Mucosa of stomach (tissue), 1 donor: ENCODE measurements around the gene NUP93.
"Not testable (repeated sequence)": the region's sequence is repeated elsewhere in the genome, so short reads cannot be mapped to it uniquely, and the experiment has no call there.

Experiments used
- H3K27me3 ChIP-seq: one replicate; pipeline ENCODE4 v1.7.0; 2013; ENCODE audit warnings: mild to moderate bottlenecking, low read length; ENCODE audit not compliant: control insufficient read depth, insufficient read depth
- H3K36me3 ChIP-seq: one replicate; pipeline ENCODE4 v1.7.0; 2013; ENCODE audit warnings: low read length; ENCODE audit not compliant: control insufficient read depth, insufficient read depth
- H3K4me1 ChIP-seq: one replicate; pipeline ENCODE4 v1.7.0; 2013; ENCODE audit warnings: mild to moderate bottlenecking, low read length; ENCODE audit not compliant: control insufficient read depth, insufficient read depth
- H3K4me3 ChIP-seq: one replicate; pipeline ENCODE4 v1.7.0; 2013; ENCODE audit warnings: low read length
- H3K9ac ChIP-seq: one replicate; pipeline ENCODE4 v1.7.0; 2013; ENCODE audit warnings: mild to moderate bottlenecking, low read length, moderate library complexity
- H3K9me3 ChIP-seq: one replicate; pipeline ENCODE4 v1.7.0; 2013; ENCODE audit warnings: mild to moderate bottlenecking, low read length, moderate library complexity; ENCODE audit not compliant: control insufficient read depth
- donor health status: Pancreatic carcinoma.

The NUP93 gene

GRCh38 chr16:56861756-56862155 is 131.8 kb downstream of the NUP93 start:
- no peaks in the 10 kb centered on the region for H3K4me1 ChIP-seq
- H3K4me3 ChIP-seq, result no peak overlapping the region
- no peak overlapping the region for H3K9ac ChIP-seq
- H3K27me3 ChIP-seq, result no peaks in the 10 kb centered on the region
- no peaks in the 10 kb centered on the region for H3K36me3 ChIP-seq
- H3K9me3 ChIP-seq, result no peaks in the 10 kb centered on the region

GRCh38 chr16:56862776-56863175 is 132.8 kb downstream of the NUP93 start:
- Histone ChIP-seq H3K9ac (no peak overlapping the region), H3K27me3 (no peaks in the 10 kb centered on the region), H3K4me3 (no peak overlapping the region), H3K4me1 (no peaks in the 10 kb centered on the region), H3K36me3 (no peaks in the 10 kb centered on the region), H3K9me3 (no peaks in the 10 kb centered on the region)

- H3K9me3 ChIP-seq, result no peaks in the 10 kb centered on the region
- H3K4me1 ChIP-seq, result no peaks in the 10 kb centered on the region
- no peak within 1 kb of the TSS for H3K9ac ChIP-seq
- H3K36me3 ChIP-seq, result no peaks in the 10 kb centered on the region
- no peaks in the 10 kb centered on the region for H3K27me3 ChIP-seq
- H3K4me3 ChIP-seq, result no peak within 1 kb of the TSS
These were observed 135.0 kb downstream of the NUP93 start, which contains the start of gene SLC12A3 for GRCh38 chr16:56864960-56865359. Gene SLC12A3 (plus strand): TSS chr16:56865207. CDS start chr16:56865236, 29 bp downstream.

- no peaks in the 10 kb centered on the region for H3K27me3 ChIP-seq
- H3K9ac ChIP-seq, result no peak overlapping the region
- H3K36me3 ChIP-seq, result no peaks in the 10 kb centered on the region
- no peak overlapping the region for H3K4me3 ChIP-seq
- no peaks in the 10 kb centered on the region for H3K9me3 ChIP-seq
- H3K4me1 ChIP-seq, result no peaks in the 10 kb centered on the region
These were observed 135.6 kb downstream of the NUP93 start for GRCh38 chr16:56865394-56866062.

- H3K27me3 ChIP-seq, result no peaks in the 10 kb centered on the region
- H3K4me1 ChIP-seq, result peaks cover 3% of the 10 kb centered on the region
- no peaks in the 10 kb centered on the region for H3K36me3 ChIP-seq
- H3K4me3 ChIP-seq, result no peak overlapping the region
- H3K9ac ChIP-seq, result peak overlapping the region; percentile 34
- no peaks in the 10 kb centered on the region for H3K9me3 ChIP-seq
These were observed 137.3 kb downstream of the NUP93 start for GRCh38 chr16:56866955-56867830.

GRCh38 chr16:56868175-56868574 is 138.2 kb downstream of the NUP93 start:
- Histone ChIP-seq H3K9ac (no peak overlapping the region), H3K4me3 (no peak overlapping the region), H3K27me3 (no peaks in the 10 kb centered on the region), H3K9me3 (no peaks in the 10 kb centered on the region), H3K4me1 (peaks cover 3% of the 10 kb centered on the region), H3K36me3 (no peaks in the 10 kb centered on the region)

GRCh38 chr16:56868766-56869165 is 138.8 kb downstream of the NUP93 start:
- H3K27me3 ChIP-seq, H3K36me3 ChIP-seq, H3K9ac ChIP-seq, H3K4me3 ChIP-seq, H3K9me3 ChIP-seq, H3K4me1 ChIP-seq: not testable (repeated sequence)

GRCh38 chr16:56869513-56870275 is 139.8 kb downstream of the NUP93 start:
- Histone ChIP-seq H3K4me3 (no peak overlapping the region), H3K9me3 (no peaks in the 10 kb centered on the region), H3K27me3 (no peaks in the 10 kb centered on the region), H3K9ac (no peak overlapping the region), H3K4me1 (peaks cover 3% of the 10 kb centered on the region), H3K36me3 (no peaks in the 10 kb centered on the region)

- Histone ChIP-seq H3K9ac (no peak overlapping the region), H3K27me3 (no peaks in the 10 kb centered on the region), H3K4me1 (peaks cover 3% of the 10 kb centered on the region), H3K4me3 (no peak overlapping the region), H3K36me3 (no peaks in the 10 kb centered on the region), H3K9me3 (no peaks in the 10 kb centered on the region)
These were observed 140.5 kb downstream of the NUP93 start for GRCh38 chr16:56870276-56870888.

GRCh38 chr16:56871172-56871593 is 141.3 kb downstream of the NUP93 start:
- no peaks in the 10 kb centered on the region for H3K27me3 ChIP-seq
- H3K36me3 ChIP-seq, result no peaks in the 10 kb centered on the region
- H3K4me1 ChIP-seq, result peaks cover 3% of the 10 kb centered on the region
- H3K4me3 ChIP-seq, result no peak overlapping the region
- H3K9me3 ChIP-seq, result no peaks in the 10 kb centered on the region
- H3K9ac ChIP-seq, result no peak overlapping the region

- Histone ChIP-seq H3K4me1 (peaks cover 3% of the 10 kb centered on the region), H3K36me3 (no peaks in the 10 kb centered on the region), H3K4me3 (no peak overlapping the region), H3K27me3 (no peaks in the 10 kb centered on the region), H3K9ac (no peak overlapping the region), H3K9me3 (no peaks in the 10 kb centered on the region)
These were observed 143.0 kb downstream of the NUP93 start for GRCh38 chr16:56872863-56873391.
